ENCODE measurements around the gene BCL2.

BCL2 gene

DNA sequence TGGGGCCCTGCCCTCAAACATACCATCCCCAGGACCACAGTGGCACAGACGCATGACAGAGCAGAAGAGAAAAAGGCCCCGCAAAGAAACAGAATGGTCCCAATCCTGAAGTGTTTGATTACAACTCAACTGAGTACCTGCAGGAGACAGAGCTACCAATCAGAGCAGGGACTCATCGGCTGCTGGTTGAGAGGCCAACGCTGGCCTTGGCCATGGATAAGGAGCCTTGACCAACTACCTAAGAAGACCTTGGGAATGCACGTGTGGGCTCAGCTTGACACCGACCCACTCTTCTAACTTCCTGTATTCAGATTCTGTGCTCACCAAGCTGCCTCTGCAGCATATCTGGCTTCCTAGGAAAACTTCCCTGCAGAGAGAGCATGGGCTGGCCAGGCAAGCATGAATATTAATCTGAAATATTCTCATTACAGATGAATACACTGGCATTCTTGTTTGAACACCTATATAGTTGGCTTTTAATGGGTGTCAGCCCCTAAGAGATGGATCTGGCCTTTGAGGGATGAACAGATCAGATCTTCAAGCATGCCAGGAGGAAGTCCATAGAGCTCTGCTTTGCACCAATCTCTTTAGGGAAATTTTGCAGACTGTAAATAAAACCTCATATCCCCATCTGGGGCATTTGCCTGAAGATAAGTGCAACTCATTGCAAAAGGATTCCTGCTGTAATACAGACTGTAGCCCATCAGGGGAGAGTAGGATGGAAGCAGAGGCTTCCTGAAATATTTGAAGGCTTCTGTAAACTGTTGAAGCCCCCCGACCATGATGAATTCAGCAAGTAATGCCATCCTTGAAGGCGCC, 135.4 kb downstream of the BCL2 start:
- Histone ChIP-seq H3K4me1 (peaks cover 10% of the 10 kb centered on the region), H2AFZ (no peak overlapping the region), H3K36me3 (ENCODE audit: control insufficient read depth, insufficient read depth, low read length) (no peaks in the 10 kb centered on the region), H3K27me3 (ENCODE audit: control insufficient read depth, insufficient read depth, low read length) (no peaks in the 10 kb centered on the region), H3K4me2 (ENCODE audit: low read length) (no peak overlapping the region), H3K27ac (no peak overlapping the region), H3K4me3 (ENCODE audit: low read depth, low read length) (no peak overlapping the region), H3K9me3 (ENCODE audit: control insufficient read depth, low read length) (no peaks in the 10 kb centered on the region), H3K9ac (no peak overlapping the region), H3K79me2 (peaks cover 6% of the 10 kb centered on the region)
- TF ChIP-seq, protein P1, sequence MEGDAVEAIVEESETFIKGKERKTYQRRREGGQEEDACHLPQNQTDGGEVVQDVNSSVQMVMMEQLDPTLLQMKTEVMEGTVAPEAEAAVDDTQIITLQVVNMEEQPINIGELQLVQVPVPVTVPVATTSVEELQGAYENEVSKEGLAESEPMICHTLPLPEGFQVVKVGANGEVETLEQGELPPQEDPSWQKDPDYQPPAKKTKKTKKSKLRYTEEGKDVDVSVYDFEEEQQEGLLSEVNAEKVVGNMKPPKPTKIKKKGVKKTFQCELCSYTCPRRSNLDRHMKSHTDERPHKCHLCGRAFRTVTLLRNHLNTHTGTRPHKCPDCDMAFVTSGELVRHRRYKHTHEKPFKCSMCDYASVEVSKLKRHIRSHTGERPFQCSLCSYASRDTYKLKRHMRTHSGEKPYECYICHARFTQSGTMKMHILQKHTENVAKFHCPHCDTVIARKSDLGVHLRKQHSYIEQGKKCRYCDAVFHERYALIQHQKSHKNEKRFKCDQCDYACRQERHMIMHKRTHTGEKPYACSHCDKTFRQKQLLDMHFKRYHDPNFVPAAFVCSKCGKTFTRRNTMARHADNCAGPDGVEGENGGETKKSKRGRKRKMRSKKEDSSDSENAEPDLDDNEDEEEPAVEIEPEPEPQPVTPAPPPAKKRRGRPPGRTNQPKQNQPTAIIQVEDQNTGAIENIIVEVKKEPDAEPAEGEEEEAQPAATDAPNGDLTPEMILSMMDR (IDR thresholded peaks at IDR 0.05), result no peak

DNA sequence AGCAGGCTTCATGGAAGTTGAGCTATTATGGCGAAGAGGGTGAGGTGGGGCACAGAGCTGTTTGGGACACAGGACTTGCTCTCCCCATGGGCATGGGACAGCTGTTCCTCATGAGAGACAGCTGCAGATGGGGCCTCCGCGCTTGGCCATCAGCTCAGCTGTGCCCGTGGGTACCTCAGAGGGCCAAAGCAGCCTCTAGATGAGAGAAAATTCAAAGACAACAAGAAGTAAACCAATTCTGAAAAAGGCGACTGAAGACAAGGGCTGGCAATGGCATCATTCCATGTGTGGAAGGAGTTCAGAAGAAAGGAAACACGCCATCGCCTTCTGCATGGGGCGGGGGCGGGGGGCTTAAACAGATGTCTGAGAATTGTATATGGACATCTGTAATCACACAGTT, 136.2 kb downstream of the BCL2 start:
- Histone ChIP-seq H3K9me3 (ENCODE audit: control insufficient read depth, low read length) (no peaks in the 10 kb centered on the region), H3K79me2 (peaks cover 6% of the 10 kb centered on the region), H3K4me3 (ENCODE audit: low read depth, low read length) (no peak overlapping the region), H3K4me2 (ENCODE audit: low read length) (no peak overlapping the region), H3K9ac (no peak overlapping the region), H3K27me3 (ENCODE audit: control insufficient read depth, insufficient read depth, low read length) (no peaks in the 10 kb centered on the region), H3K27ac (no peak overlapping the region), H3K4me1 (peaks cover 10% of the 10 kb centered on the region), H3K36me3 (ENCODE audit: control insufficient read depth, insufficient read depth, low read length) (no peaks in the 10 kb centered on the region), H2AFZ (no peak overlapping the region)
- TF ChIP-seq, protein P1 (IDR thresholded peaks at IDR 0.05), result no peak

DNA sequence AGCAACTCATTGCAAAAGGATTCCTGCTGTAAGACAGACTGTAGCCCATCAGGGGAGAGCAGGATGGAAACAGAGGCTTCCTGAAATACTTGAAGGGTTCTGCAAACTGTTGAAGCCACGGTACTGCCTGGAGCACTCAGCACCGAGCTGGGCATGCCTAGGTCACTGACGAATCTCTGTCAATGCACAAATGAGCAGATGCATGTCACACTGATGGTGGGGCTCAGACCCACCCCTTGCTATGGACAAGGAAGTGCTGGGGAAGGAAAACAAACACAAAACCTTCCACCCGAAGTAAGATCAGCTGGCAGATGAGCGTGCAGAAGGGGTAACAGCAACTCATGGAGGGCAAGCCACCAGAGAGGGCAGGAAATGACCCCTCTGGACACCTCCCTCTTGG, 136.7 kb downstream of the BCL2 start:
- Histone ChIP-seq H3K4me3 (ENCODE audit: low read depth, low read length) (no peak overlapping the region), H3K79me2 (peaks cover 6% of the 10 kb centered on the region), H3K9ac (no peak overlapping the region), H3K27me3 (ENCODE audit: control insufficient read depth, insufficient read depth, low read length) (no peaks in the 10 kb centered on the region), H3K9me3 (ENCODE audit: control insufficient read depth, low read length) (no peaks in the 10 kb centered on the region), H3K27ac (no peak overlapping the region), H3K36me3 (ENCODE audit: control insufficient read depth, insufficient read depth, low read length) (no peaks in the 10 kb centered on the region), H3K4me1 (peaks cover 6% of the 10 kb centered on the region), H3K4me2 (ENCODE audit: low read length) (no peak overlapping the region), H2AFZ (no peak overlapping the region)
- TF ChIP-seq, protein P1 (IDR thresholded peaks at IDR 0.05), result no peak

- H3K4me3 ChIP-seq (ENCODE audit: low read depth, low read length), result no peak overlapping the region
- H3K4me1 ChIP-seq, result peaks cover 1% of the 10 kb centered on the region
- H3K36me3 ChIP-seq (ENCODE audit: control insufficient read depth, insufficient read depth, low read length), result no peaks in the 10 kb centered on the region
- H3K27me3 ChIP-seq (ENCODE audit: control insufficient read depth, insufficient read depth, low read length), result no peaks in the 10 kb centered on the region
- H3K79me2 ChIP-seq, result peaks cover 6% of the 10 kb centered on the region
- no peak overlapping the region for H3K9ac ChIP-seq
- H2AFZ ChIP-seq, result no peak overlapping the region
- TF ChIP-seq, protein P1 (IDR thresholded peaks at IDR 0.05), result no peak
- H3K27ac ChIP-seq, result no peak overlapping the region
- no peak overlapping the region for H3K4me2 ChIP-seq (ENCODE audit: low read length)
- H3K9me3 ChIP-seq (ENCODE audit: control insufficient read depth, low read length), result no peaks in the 10 kb centered on the region
Observed at GRCh38 chr18:63182310-63182772, 137.2 kb downstream of the BCL2 start.

Measured in parathyroid adenoma (tissue), 2 donors.